HG03378 (cell line): ENCODE data around the gene FAM98B.

Experiments used
- ATAC-seq: cut with Tn5 transposase; IDR thresholded peaks from one replicate; pipeline ENCODE4 v1.9.1; 2021; ENCODE audit warnings: mild to moderate bottlenecking, moderate library complexity; ENCODE audit not compliant: unreplicated experiment

The FAM98B gene

DNA sequence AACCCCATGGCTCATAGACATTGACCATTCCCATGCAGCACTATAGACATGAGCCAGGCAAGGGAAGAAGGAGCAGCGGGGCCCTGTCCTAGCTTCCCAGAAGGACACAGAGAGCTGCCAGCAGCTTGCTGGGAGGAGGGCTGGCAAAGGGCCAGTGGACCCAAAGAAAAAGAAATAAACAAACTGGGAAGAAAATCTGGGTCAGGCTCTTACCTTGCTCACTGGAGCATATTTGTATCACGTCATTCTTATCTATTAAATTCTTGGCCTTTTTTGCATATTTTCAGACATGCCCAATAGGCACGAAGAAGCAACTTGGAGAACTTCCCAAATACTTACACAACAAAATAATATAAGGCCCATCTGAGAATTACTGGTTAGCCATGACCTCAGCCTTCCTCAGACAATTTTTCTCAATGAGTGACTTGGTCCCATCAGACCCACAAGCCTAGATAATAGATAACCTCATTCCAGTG lies 82.3 kb downstream of the FAM98B start:
- no peak for ATAC-seq
